ENCODE data around the gene UQCR11. TPM values are rescaled to one million over a fixed set of nuclear protein-coding genes. Genes with fewer than 3 reads are reported as not detected.

The UQCR11 gene
- total and polyA plus RNA-seq, 5 experiments from 2014 or later = 130 to 646 (median 545) TPM

- no peak overlapping the region for H3K4me3 Mint-ChIP-seq
- H3K4me1 Mint-ChIP-seq = peaks cover 0 to 1% (median under 1%) of the 10 kb centered on the region in 4 donors
- POLR2A ChIA-PET = interaction anchor here (0.6 kb wide), 1 partner anchor 48 kb away, joined by 4 read pairs; no protein-coding TSS in a partner anchor
- ATAC-seq (no peak), DNase-seq (no peak)
- H3K9me3 Mint-ChIP-seq = no peaks in the 10 kb centered on the region
- H3K36me3 Mint-ChIP-seq = no peaks in the 10 kb centered on the region
- peaks cover 0 to 23% (median 11%) of the 10 kb centered on the region in 5 donors for H3K27me3 Mint-ChIP-seq
- no peak overlapping the region for H3K27ac Mint-ChIP-seq
Observed at GRCh38 chr19:1551068-1552040, 53.9 kb downstream of the UQCR11 start.

GRCh38 chr19:1549332-1549945, 55.8 kb downstream of the UQCR11 start:
- peaks cover 0 to 38% (median 11%) of the 10 kb centered on the region in 5 donors for H3K27me3 Mint-ChIP-seq
- no peak overlapping the region for H3K27ac Mint-ChIP-seq
- ATAC-seq (no peak), DNase-seq (no peak)
- H3K36me3 Mint-ChIP-seq = no peaks in the 10 kb centered on the region
- no peak overlapping the region for H3K4me3 Mint-ChIP-seq
- POLR2A ChIA-PET = no interaction called here
- H3K4me1 Mint-ChIP-seq = peaks cover 3 to 6% (median 4%) of the 10 kb centered on the region in 4 donors
- H3K9me3 Mint-ChIP-seq = no peaks in the 10 kb centered on the region

Other genes starting within 250 kb of the UQCR11 start
- gene NDUFS7, start 221.6 kb downstream of the UQCR11 start, total RNA-seq = 10 to 100 TPM; 65.3 to 74.3 TPM
- gene NDUFS7, start 221.6 kb downstream of the UQCR11 start, polyA plus RNA-seq = 100 to 1,000 TPM; 211 to 233 (median 215) TPM
- 10 to 100 TPM; 14.0 to 18.0 TPM for gene GAMT, start 203.9 kb downstream of the UQCR11 start, total RNA-seq
- 10 to 100 TPM; 29.4 to 33.6 (median 30.7) TPM for gene GAMT, start 203.9 kb downstream of the UQCR11 start, polyA plus RNA-seq
- 100 to 1,000 TPM; 166 TPM for gene DAZAP1, start 197.9 kb downstream of the UQCR11 start, total RNA-seq
- gene DAZAP1, start 197.9 kb downstream of the UQCR11 start, polyA plus RNA-seq = 1 to 10 TPM; 5.9 to 8.5 (median 7.5) TPM
- 1,000 to 10,000 TPM; 1,886 to 1,928 TPM for gene RPS15, start 167.1 kb downstream of the UQCR11 start, total RNA-seq
- 1,000 to 10,000 TPM; 3,438 to 4,304 (median 3,489) TPM for gene RPS15, start 167.1 kb downstream of the UQCR11 start, polyA plus RNA-seq
- gene APC2, start 155.3 kb downstream of the UQCR11 start, total RNA-seq = under 1 TPM; 0.08 to 0.29 TPM
- not detected for gene APC2, start 155.3 kb downstream of the UQCR11 start, polyA plus RNA-seq
- 10 to 100 TPM; 58.3 to 59.7 TPM for gene C19orf25, start 126.2 kb downstream of the UQCR11 start, total RNA-seq
- gene C19orf25, start 126.2 kb downstream of the UQCR11 start, polyA plus RNA-seq = 10 to 100 TPM; 31.3 to 50.3 (median 32.5) TPM
- 10 to 100 TPM; 11.1 to 12.0 TPM for gene PCSK4, start 115.1 kb downstream of the UQCR11 start, total RNA-seq
- gene PCSK4, start 115.1 kb downstream of the UQCR11 start, polyA plus RNA-seq = 1 to 10 TPM in 2 of 3 donors, under 1 TPM in 1; 0.35 to 1.3 (median 1.2) TPM
- 1 to 10 TPM; 4.8 to 4.9 TPM for gene REEP6, start 114.3 kb downstream of the UQCR11 start, total RNA-seq
- 1 to 10 TPM; 4.7 to 7.7 (median 6.0) TPM for gene REEP6, start 114.3 kb downstream of the UQCR11 start, polyA plus RNA-seq
- 1 to 10 TPM; 2.5 to 4.5 TPM for gene ADAMTSL5, start 92.4 kb downstream of the UQCR11 start, total RNA-seq
- gene ADAMTSL5, start 92.4 kb downstream of the UQCR11 start, polyA plus RNA-seq = 1 to 10 TPM in 2 of 3 donors, under 1 TPM in 1; 0.47 to 2.9 (median 1.7) TPM
- not detected for gene PLK5, start 81.4 kb downstream of the UQCR11 start, total RNA-seq
- gene PLK5, start 81.4 kb downstream of the UQCR11 start, polyA plus RNA-seq = not detected
- 1 to 10 TPM; 3.0 to 4.4 TPM for gene MEX3D, start 37.1 kb downstream of the UQCR11 start, total RNA-seq
- under 1 TPM in 1 of 3 donors, not detected in 2; 0.08 TPM for gene MEX3D, start 37.1 kb downstream of the UQCR11 start, polyA plus RNA-seq
- 10 to 100 TPM; 74.2 to 77.4 TPM for gene MBD3, start 12.6 kb downstream of the UQCR11 start, total RNA-seq
- 10 to 100 TPM in 2 of 3 donors, 1 to 10 TPM in 1; 9.6 to 23.5 (median 12.8) TPM for gene MBD3, start 12.6 kb downstream of the UQCR11 start, polyA plus RNA-seq
- 100 to 1,000 TPM in 1 of 2 experiments, 10 to 100 TPM in 1; 97.4 to 102 TPM for gene TCF3, start 47.2 kb upstream of the UQCR11 start, total RNA-seq
- 10 to 100 TPM in 2 of 3 donors, 1 to 10 TPM in 1; 7.8 to 33.0 (median 13.0) TPM for gene TCF3, start 47.2 kb upstream of the UQCR11 start, polyA plus RNA-seq
- gene ONECUT3, start 148.0 kb upstream of the UQCR11 start, total RNA-seq = not detected
- not detected for gene ONECUT3, start 148.0 kb upstream of the UQCR11 start, polyA plus RNA-seq
- 1 to 10 TPM; 1.6 to 1.8 TPM for gene ATP8B3, start 206.8 kb upstream of the UQCR11 start, total RNA-seq
- 1 to 10 TPM in 1 of 3 donors, under 1 TPM in 2; 0.52 to 1.3 (median 0.59) TPM for gene ATP8B3, start 206.8 kb upstream of the UQCR11 start, polyA plus RNA-seq
- gene REXO1, start 243.0 kb upstream of the UQCR11 start, total RNA-seq = 10 to 100 TPM; 78.1 to 86.2 TPM
- gene REXO1, start 243.0 kb upstream of the UQCR11 start, polyA plus RNA-seq = 1 to 10 TPM; 2.7 to 6.8 (median 3.1) TPM

All from naive thymus-derived CD8-positive, alpha-beta T cell (primary cell).